Fibroblast of lung (primary cell): Measurements from ENCODE around the gene WDR41. TPM values are rescaled to one million over a fixed set of nuclear protein-coding genes. Genes with fewer than 3 reads are reported as not detected.

ENCODE experiments used
- DNase-seq, 2 donors: peaks; one replicate each; pipeline versions ENCODE4 v3.0.0 to v3.0.0-alpha.2; 2010; ENCODE audit warnings: low read depth in 2 of 2
- H2AFZ ChIP-seq: 2 replicates; pipeline ENCODE4 v1.5.1; 2012; ENCODE audit warnings: low read length, control low read depth, inconsistent platforms
- H3K27ac ChIP-seq: 2 replicates; pipeline ENCODE4 v1.5.1; 2011; ENCODE audit warnings: low read length, control low read depth; ENCODE audit not compliant: insufficient read depth
- H3K27me3 ChIP-seq: 2 replicates; pipeline ENCODE4 v1.5.1; 2011; ENCODE audit warnings: mild to moderate bottlenecking, low read length; ENCODE audit not compliant: control insufficient read depth, insufficient read depth
- H3K36me3 ChIP-seq: 2 replicates; pipeline ENCODE4 v1.5.1; 2011; ENCODE audit warnings: low read length; ENCODE audit not compliant: control insufficient read depth, insufficient read depth
- H3K4me1 ChIP-seq: 2 replicates; pipeline ENCODE4 v1.5.1; 2011; ENCODE audit warnings: low read length; ENCODE audit not compliant: control insufficient read depth, insufficient read depth; ENCODE audit errors: extremely low read depth
- H3K4me2 ChIP-seq: 2 replicates; pipeline ENCODE4 v1.5.1; 2011; ENCODE audit warnings: low read length, control low read depth; ENCODE audit not compliant: insufficient read depth; ENCODE audit errors: extremely low read depth
- H3K4me3 ChIP-seq, 4 experiments: fragments of 200-600 bp in 1 of 4; sonication (generic) in 1 of 4; replicated peaks in 1 of 4; 2 replicates each; pipeline ENCODE4 v1.5.1; 2011 to 2016; ENCODE audit warnings: low read length in 4 of 4, low read depth in 3 of 4, mild to moderate bottlenecking in 3 of 4, control low read depth in 2 of 4, inconsistent platforms in 1 of 4, mixed read lengths in 1 of 4; ENCODE audit not compliant: insufficient read depth in 1 of 4; ENCODE audit errors: control extremely low read depth in 1 of 4
- H3K79me2 ChIP-seq: 2 replicates; pipeline ENCODE4 v1.5.1; 2012; ENCODE audit warnings: mild to moderate bottlenecking, low read length, inconsistent platforms; ENCODE audit not compliant: control insufficient read depth, insufficient read depth
- H3K9ac ChIP-seq: 2 replicates; pipeline ENCODE4 v1.5.1; 2011; ENCODE audit warnings: mild to moderate bottlenecking, low read length, control low read depth; ENCODE audit not compliant: insufficient read depth
- H3K9me3 ChIP-seq: 2 replicates; pipeline ENCODE4 v1.5.1; 2012; ENCODE audit warnings: low read depth, low read length; ENCODE audit not compliant: control insufficient read depth, insufficient read depth
- H4K20me1 ChIP-seq: 2 replicates; pipeline ENCODE4 v1.5.1; 2011; ENCODE audit warnings: low read length; ENCODE audit not compliant: control insufficient read depth, insufficient read depth; ENCODE audit errors: extremely low read depth
- CTCF ChIP-seq, 2 donors: IDR thresholded peaks in 1 of 2; conservative IDR thresholded peaks in 1 of 2; 1 replicate in 1 of 2; 2 replicates in 1 of 2; pipeline ENCODE4 v1.5.1; 2011 to 2012; ENCODE audit warnings: low read length in 2 of 2, control low read depth in 1 of 2, inconsistent platforms in 1 of 2, low read depth in 1 of 2, mild to moderate bottlenecking in 1 of 2
- EZH2 ChIP-seq: IDR thresholded peaks from 2 replicates; pipeline ENCODE4 v1.5.1; 2012; ENCODE audit warnings: low read length, control low read depth, mild to moderate bottlenecking; ENCODE audit errors: missing control alignments
- polyA plus RNA-seq, 2 donors: library from polyadenylated mRNA; depleted of rRNA in 1 of 2; stranded (reverse) in 1 of 2; unstranded in 1 of 2; fragments of >200 nt; gene quantifications; 2 replicates each; pipeline ENCODE4 v1.2.1, GENCODE V29; 2011 to 2012; ENCODE audit warnings: missing spikeins in 1 of 2
- total RNA-seq: library from RNA; depleted of rRNA; stranded (reverse); fragments of >200 nt; gene quantifications from 2 replicates; pipeline ENCODE4 v1.2.1, GENCODE V29; 2014

The WDR41 gene
- total and polyA plus RNA-seq, 2 donors (not counting 1 experiment from before 2014, with no cell fraction given): 116 to 161 TPM

GRCh38 chr5:77499973-77500372, 7.9 kb upstream of the WDR41 start:
- Histone ChIP-seq H3K4me3 (no peak overlapping the region), H3K4me2 (no peak overlapping the region), H3K27ac (no peak overlapping the region), H3K4me1 (no peaks in the 10 kb centered on the region), H4K20me1 (no peaks in the 10 kb centered on the region), H3K36me3 (no peaks in the 10 kb centered on the region), H3K27me3 (peaks cover 7% of the 10 kb centered on the region), H3K79me2 (no peaks in the 10 kb centered on the region), H3K9me3 (no peaks in the 10 kb centered on the region), H2AFZ (no peak overlapping the region), H3K9ac (no peak overlapping the region)
- DNase-seq: no peak
- TF ChIP-seq CTCF (conservative IDR thresholded peaks at IDR 0.05 in 1 of 2, IDR thresholded peaks at IDR 0.05 in 1 of 2; ENCODE audit: low read depth in 1 of 2, low read length in 2 of 2): no peak

GRCh38 chr5:77499441-77499840, 7.3 kb upstream of the WDR41 start:
- no peaks in the 10 kb centered on the region for H3K9me3 ChIP-seq
- no peak overlapping the region for H3K27ac ChIP-seq

DNA sequence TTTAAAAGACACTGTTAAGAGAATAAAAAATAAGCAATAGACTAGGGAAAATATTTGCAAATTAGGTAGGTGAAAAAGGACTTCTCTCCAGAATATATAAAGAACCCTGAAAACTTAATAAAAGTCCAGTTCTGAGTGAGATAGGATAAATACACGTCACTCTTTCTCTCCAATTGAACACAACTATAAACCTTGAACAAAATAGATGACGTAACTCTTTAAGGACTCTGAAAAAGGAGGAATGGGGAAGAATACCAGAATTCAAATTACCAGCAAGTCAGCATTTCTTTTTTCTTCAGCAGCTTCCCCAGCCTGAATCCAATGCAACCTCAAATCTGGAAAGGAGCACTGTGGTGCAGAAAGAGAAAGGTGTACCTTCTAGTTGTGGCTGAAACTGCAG, 6.8 kb upstream of the WDR41 start:
- H3K27me3 ChIP-seq: peaks cover 7% of the 10 kb centered on the region
- H4K20me1 ChIP-seq: no peaks in the 10 kb centered on the region
- no peak overlapping the region for H3K9ac ChIP-seq
- no peaks in the 10 kb centered on the region for H3K4me1 ChIP-seq
- H3K36me3 ChIP-seq: no peaks in the 10 kb centered on the region
- no peak overlapping the region for H3K4me2 ChIP-seq
- no peak overlapping the region for H3K4me3 ChIP-seq
- DNase-seq: no peak
- no peaks in the 10 kb centered on the region for H3K79me2 ChIP-seq
- H2AFZ ChIP-seq: no peak overlapping the region
- TF ChIP-seq CTCF (conservative IDR thresholded peaks at IDR 0.05 in 1 of 2, IDR thresholded peaks at IDR 0.05 in 1 of 2; ENCODE audit: low read depth in 1 of 2, low read length in 2 of 2) (no peak), EZH2 (no peak)
- H3K9me3 ChIP-seq: no peaks in the 10 kb centered on the region
- no peak overlapping the region for H3K27ac ChIP-seq

More at GRCh38 chr5:77499441-77499840, 7.3 kb upstream of the WDR41 start:
- no peaks in the 10 kb centered on the region for H3K79me2 ChIP-seq
- no peak overlapping the region for H3K9ac ChIP-seq
- H3K4me3 ChIP-seq: no peak overlapping the region
- DNase-seq: no peak
- H3K36me3 ChIP-seq: no peaks in the 10 kb centered on the region
- no peak overlapping the region for H2AFZ ChIP-seq
- H3K4me1 ChIP-seq: no peaks in the 10 kb centered on the region
- peaks cover 7% of the 10 kb centered on the region for H3K27me3 ChIP-seq
- TF ChIP-seq EZH2 (no peak), CTCF (conservative IDR thresholded peaks at IDR 0.05 in 1 of 2, IDR thresholded peaks at IDR 0.05 in 1 of 2; ENCODE audit: low read depth in 1 of 2, low read length in 2 of 2) (no peak)
- H4K20me1 ChIP-seq: no peaks in the 10 kb centered on the region
- no peak overlapping the region for H3K4me2 ChIP-seq
